A172 (cell line): Measurements from ENCODE around the gene VRK2. TPM values are rescaled to one million over a fixed set of nuclear protein-coding genes. Genes with fewer than 3 reads are reported as not detected.
"Not testable (repeated sequence)": the region's sequence is repeated elsewhere in the genome, so short reads cannot be mapped to it uniquely, and the experiment has no call there.

ENCODE experiments used
- DNase-seq: peaks from one replicate; pipeline ENCODE4 v3.0.0-alpha.2; 2015; ENCODE audit warnings: low spot score
- total RNA-seq: library from RNA; depleted of rRNA; stranded (reverse); fragments of >200 nt; shearing (Covaris generic); gene quantifications from 2 replicates; pipeline ENCODE4 v1.2.3, GENCODE V29; 2014

VRK2 gene
- total RNA-seq, 1 experiment from 2014 or later = not detected

DNA sequence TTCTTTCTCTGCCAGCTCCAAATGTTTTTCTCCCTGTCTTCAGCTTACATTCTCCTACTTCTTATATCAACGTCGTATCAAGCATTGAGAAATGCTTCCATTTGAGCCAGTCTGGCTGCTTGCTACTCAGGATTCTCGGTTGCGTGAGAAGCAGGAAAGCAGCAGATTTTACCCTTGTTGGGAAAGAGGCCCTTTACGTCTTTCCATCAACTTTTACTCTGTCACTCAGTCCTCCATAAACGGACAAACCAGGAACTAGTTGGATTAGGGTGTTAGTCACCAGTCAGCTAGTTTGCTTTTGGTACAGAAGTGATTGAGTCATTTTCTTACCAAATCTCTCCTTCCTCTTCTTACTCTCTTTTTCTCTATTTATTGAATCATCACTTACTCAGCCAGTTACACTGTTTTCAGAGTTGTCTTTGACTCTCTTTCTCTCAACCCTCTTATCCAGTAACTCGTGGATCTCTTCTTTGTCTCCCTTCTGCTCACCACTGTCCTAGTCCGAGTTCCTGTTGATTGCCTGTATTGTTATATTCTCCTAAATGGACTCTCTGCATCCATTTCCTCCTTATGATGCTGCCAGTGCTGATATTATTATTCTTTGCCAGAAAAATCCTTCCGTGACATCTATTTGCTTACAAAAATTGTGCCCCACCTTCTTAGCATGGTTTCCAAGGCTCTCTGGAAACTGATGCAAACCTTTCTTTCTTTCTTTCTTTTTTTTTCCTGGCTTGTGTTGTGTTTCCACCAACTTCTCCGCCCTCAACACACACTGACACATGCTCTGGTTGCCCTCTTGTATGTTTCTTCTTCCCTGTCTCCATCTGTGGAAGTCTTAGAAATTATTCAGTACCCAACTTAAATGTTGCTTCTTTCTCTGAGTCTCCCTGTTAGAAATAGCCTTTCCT, 61.5 kb downstream of the VRK2 start:
- DNase-seq = peak; percentile 72

GRCh38 chr2:58109481-58109880, 62.9 kb downstream of the VRK2 start:
- DNase-seq = no peak

DNA sequence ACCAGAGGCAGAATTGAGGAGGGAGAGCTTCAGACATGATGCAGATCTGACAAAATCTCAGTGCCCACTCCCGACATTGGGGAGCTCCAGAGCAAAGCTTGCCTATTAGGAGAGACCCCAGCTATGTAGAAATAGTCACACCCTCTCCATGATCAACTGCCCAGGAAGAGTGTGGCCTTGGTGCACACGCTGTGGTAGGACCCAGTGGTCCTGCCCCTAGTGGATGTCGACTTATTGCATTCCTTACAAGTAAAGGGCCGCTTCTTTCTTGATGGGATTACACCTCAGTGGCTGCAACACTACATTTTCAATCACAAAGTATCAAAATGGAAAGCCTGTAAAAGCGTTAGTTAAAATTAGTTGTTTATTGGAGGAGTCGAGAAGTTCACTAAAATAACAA, 64.2 kb downstream of the VRK2 start:
- DNase-seq = no peak

GRCh38 chr2:58113563-58113962, 67.0 kb downstream of the VRK2 start:
- peak; percentile 51 for DNase-seq

- no peak for DNase-seq
Measured at GRCh38 chr2:58120626-58121229, 74.1 kb downstream of the VRK2 start.

DNA sequence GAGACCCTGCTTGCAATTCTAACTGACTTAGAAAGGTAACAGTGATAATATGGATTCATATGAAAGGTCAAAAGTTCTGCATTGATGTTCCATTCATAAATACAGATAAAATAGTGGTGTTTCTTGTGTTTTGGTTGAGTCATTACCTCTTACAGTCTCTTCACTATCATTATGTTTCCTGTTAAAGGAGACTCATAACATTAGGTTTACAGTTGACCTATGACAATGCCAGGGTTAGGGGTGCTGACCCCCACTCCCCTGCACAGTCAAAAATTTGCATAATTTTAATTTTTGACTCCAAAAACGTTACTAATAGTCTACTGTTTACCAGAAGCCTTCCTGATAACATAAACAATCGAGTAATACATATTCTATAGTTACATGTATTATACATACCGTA, 75.4 kb downstream of the VRK2 start:
- no peak for DNase-seq

- no peak for DNase-seq
Measured at GRCh38 chr2:58122540-58122939, 75.9 kb downstream of the VRK2 start.

DNA sequence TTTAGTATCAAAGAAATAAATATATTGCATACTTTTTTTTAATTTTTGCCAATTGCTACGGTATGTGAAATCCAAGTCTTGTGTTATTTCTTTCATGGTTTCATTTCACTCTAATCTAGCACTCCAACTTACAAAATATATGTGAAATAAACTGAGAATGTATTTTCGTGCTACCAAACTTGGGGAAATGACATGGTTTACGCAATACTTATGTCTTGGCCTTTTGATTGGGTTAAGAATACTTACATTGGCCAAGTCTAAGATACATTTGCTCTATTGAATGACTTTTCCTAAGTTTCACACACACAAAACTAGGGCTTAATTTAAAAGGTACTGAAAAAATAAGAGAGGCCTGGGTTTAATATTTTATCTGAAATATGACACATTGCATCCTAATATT, 80.5 kb downstream of the VRK2 start:
- no peak for DNase-seq

DNA sequence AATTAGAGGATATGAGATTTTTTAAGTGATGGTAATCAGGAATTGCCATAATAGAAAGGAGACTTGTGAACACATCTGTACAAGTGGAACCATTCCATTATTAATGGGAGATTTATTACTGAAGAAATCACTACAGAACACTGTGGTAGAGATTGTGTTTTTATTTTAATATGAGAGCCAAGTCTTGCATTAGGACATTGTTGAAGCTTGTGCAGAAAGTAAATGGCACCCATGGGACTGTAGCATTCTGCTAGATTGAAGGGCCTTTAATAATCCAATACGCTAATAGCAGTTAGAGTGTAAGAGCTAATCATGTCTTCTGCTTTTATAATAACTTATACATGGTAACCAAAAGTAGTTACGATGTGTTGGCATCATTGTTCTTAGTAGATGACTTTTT, 83.6 kb downstream of the VRK2 start:
- no peak for DNase-seq

DNA sequence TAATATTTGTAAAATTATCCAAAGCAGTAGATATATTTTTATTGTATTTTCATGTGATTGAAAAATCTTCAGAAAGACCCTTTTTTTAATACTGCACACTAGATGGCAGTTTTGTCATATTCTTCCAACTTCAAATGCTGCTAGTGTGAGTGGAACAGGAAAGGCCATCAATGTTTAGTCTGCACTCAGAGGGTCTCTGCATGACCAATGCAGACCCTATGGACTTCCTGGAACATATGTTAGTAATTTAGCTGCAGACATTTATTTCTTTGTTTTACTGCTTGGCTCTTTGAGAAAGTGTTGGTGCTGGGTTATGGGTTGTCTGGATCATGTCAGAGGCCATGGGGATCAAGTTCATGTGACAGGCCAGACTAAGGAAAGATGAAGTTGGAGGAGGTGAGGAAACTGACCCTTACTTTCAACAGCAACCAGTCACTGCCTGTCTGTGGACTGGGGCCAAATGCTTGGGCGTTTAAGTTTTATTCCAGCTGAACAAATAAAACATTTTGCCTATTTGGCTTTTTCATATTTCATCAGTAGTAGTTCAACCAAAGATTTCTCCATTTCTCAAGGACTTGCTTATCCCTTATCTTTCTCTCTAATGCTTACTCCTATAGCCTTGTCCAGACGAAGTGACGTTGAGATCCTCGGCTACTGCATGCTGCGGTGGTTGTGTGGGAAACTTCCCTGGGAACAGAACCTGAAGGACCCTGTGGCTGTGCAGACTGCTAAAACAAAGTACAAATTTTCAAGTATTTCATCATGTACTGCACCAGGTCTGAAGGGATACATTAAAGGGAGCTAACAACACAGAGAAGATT, 84.8 kb downstream of the VRK2 start:
- DNase-seq = peak; percentile 23

DNA sequence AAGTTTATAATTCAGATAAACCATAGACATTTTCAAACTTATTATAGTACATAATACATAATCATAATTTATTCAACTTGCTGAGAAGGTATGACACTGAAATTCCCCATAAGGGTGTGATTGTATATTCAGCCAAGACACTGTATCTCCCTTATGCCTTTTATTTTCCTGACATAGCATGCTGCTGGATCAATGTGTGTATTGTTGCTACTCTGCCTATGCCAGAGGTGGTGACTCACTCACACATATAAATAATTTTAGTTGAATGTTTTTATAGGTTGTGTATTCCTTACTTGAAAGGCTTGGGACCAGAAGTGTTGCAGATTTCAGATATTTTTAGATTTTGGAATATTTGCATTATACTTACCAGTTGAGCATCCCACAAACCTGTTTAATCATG, 86.8 kb downstream of the VRK2 start:
- DNase-seq = no peak

- DNase-seq = no peak
Measured at GRCh38 chr2:58135861-58136260, 89.3 kb downstream of the VRK2 start.

GRCh38 chr2:58137221-58137620, 90.6 kb downstream of the VRK2 start:
- DNase-seq = peak; percentile 49

DNA sequence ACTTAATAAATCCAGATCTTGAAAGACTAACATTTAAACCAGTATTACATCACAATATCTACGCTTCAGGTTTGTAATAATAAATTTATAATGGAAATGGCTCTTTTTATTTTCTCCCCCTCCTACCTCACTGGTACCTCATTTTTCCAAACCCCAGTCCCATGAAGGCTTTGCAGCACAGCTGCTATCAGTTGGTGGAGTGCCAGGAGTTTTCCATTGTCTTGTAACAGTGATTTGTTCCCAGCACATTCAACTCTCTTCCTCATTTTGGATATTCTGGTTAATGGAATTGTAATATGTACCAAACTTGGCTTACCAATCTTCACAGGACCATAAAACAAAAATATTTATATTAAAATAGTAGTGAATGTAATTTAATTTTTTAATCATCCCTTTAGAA, 91.2 kb downstream of the VRK2 start:
- DNase-seq = peak; percentile 5

DNA sequence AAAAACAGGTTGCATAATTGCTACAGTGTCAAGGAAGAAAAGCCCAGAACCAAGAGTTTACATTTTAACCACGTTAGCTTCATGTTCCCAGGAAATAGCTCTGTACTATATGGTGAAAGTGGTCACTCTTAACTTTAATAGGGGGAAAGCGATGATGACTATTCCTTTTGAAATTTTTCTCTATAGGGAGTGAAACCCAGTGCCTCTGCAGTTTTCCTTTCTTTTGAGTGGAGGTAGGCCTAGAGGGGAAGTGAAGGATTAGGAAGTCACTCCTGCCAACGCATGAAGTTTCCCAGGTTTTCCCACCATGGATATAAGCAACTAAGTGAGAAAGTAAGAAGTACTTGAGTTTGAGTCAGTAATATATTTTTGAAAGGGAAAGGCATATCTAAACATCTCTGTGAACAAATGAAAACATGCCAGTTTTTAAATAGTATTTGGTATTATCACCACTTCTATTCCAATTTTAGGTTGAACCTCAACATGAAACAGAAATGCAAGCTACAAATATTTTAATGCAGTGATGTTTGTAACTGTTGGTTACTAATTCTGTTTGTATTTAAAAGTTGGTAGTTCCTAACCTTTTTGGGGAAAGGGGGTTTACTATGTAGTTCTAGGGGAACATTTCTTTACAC, 91.9 kb downstream of the VRK2 start:
- DNase-seq = no peak

- DNase-seq = no peak
Measured at GRCh38 chr2:58140508-58141072, 94.0 kb downstream of the VRK2 start.

- DNase-seq = not testable (repeated sequence)
Measured at GRCh38 chr2:58145769-58146168, 99.2 kb downstream of the VRK2 start.

GRCh38 chr2:58146707-58147106, 100.1 kb downstream of the VRK2 start:
- peak; percentile 36 for DNase-seq

DNA sequence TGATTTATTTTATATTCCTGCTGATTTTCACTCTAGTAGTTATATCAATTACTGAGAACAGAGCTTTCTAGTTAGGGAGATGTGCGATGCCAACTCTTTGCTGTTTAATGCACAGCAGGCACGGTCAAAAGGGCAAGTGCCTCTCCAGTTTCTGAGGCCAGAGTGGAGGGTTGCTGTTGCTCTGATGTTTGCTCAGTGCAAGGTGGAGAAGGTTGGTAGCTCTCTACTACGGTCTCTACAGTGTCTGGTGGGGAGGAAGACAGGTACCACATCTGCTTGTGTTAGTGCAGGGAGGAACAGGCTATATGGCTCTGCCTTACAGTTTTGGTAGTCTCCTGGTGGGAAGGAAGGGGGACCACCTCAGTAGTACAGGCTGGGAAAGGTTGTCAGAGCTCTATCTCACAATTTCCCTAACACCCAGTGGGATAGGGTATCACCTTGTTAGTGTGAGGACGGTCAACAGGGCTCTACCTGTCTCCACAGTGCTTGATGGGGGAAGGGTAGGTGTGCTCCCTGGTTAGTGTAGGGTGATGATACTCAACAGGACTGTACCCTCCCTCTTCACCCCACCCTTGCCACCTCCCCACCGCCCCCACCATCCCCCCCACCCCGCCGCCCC, 108.7 kb downstream of the VRK2 start:
- DNase-seq = no peak

- DNase-seq = peak; percentile 29
Measured at GRCh38 chr2:58156780-58157179, 110.2 kb downstream of the VRK2 start.

GRCh38 chr2:58157754-58158153, 111.1 kb downstream of the VRK2 start:
- DNase-seq = no peak
